ENCODE data around the gene CAPN13.

The CAPN13 gene

GRCh38 chr2:30692829-30693275, 114.4 kb downstream of the CAPN13 start:
- DNase-seq: no peak
- in situ Hi-C loops (cut with HindIII; ENCODE audit: low pct_ligation_motif_present, low pct_unique_long_range_greater_than_20kb, low sequenced_read_pairs): no loop called here

DNA sequence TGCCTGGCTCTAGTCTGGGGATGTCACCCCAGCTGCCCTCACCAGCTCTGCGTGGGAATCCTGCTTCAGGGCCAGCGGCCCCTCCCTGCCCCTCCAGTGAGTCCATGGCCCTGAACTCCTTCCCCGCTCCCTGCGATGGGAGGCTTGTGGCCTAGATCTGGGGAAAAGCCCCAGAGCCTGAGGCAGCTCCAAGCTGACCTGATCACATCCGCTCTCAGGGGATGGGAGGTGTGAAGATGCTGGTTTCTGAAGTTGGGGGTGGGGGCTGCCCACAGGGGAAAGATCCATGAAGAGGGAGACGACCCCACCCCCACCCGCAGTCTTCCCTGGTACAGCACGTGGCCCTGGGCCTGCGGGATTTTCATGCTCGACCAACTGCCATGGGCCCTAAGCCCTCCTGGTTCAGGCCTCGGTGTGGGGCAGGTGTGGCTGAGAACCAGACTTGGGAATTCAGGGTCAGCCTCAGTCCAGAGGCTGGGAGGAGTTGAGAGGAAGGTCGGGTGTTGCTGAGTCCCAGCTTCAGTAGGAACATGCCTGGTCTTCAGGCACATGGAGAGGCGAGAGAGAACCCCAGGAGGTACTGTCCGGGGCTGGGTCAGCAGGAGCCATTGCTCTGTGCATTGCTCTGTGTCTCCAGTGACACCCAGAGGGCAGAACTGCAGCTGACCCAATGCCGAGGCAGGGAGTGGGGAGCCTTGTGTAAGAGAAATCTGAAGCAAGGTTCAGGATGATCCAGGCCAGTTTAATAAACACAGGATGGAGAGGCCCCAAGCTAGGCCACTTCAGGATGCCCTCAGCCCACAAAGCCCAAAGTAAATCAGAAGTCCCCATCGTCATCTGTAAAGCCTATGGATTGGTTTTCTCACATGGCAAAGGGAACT, 115.1 kb downstream of the CAPN13 start:
- in situ Hi-C loops (cut with HindIII; ENCODE audit: low pct_ligation_motif_present, low pct_unique_long_range_greater_than_20kb, low sequenced_read_pairs): no loop called here
- no peak for DNase-seq

GRCh38 chr2:30691091-30691947, 115.9 kb downstream of the CAPN13 start:
- in situ Hi-C loops (cut with HindIII; ENCODE audit: low pct_ligation_motif_present, low pct_unique_long_range_greater_than_20kb, low sequenced_read_pairs): no loop called here
- DNase-seq: no peak

GRCh38 chr2:30690126-30690561, 117.1 kb downstream of the CAPN13 start:
- in situ Hi-C loops (cut with HindIII; ENCODE audit: low pct_ligation_motif_present, low pct_unique_long_range_greater_than_20kb, low sequenced_read_pairs): no loop called here
- DNase-seq: no peak

DNA sequence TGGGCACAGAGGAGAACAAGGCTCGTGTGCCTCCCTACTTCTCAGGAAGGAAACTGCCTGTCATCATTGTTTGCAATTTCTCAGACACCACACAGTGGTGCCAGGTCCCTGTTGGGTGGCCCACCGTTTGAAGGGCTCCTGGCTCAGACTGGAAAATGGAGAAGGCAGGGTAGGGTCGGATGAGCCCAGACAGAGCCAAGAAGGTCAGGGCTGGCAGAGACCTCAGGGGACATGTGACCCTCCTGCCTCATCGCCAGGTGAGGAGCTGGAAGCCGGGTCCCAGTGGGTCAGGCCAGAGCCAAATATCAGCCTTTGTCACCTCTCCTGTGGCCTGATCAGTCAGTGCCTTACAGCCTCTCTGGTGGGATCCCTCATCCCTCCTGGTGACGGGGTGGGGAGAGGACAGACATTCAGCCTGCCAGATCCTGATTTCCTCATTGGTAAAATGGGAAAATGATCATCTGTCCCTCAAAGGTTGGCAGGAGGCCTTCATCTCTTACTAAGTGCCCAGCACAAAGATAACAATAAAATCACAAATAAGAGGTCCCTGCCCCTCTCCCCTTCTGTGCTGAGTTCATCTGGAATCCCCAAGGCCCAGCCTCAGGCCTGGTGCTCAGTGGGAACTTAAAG, 117.6 kb downstream of the CAPN13 start:
- in situ Hi-C loops (cut with HindIII; ENCODE audit: low pct_ligation_motif_present, low pct_unique_long_range_greater_than_20kb, low sequenced_read_pairs): no loop called here
- DNase-seq: no peak

DNA sequence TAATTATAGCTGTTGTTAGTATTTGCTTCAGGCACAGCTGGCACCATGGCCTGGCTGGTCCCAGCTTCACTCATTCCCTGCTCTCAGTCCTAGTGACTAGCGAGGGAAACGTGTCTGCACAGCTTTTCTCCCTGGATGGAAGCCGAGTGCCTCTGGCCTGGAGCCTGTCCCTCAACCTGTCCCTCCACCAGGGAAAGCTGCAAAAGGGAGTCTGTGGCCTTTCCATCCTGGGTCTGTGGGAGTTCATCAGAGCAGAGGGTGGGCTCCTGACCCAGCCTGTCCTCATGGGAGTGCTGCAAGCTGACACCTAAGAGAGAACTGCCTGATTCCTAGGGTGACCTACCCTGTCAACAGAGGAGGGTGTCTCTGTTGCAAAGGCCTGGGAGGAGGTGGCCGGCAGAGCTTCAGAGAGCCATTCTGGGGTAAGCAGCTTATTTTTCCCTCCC, 118.3 kb downstream of the CAPN13 start:
- in situ Hi-C loops (cut with HindIII; ENCODE audit: low pct_ligation_motif_present, low pct_unique_long_range_greater_than_20kb, low sequenced_read_pairs): no loop called here
- DNase-seq: no peak

DNA sequence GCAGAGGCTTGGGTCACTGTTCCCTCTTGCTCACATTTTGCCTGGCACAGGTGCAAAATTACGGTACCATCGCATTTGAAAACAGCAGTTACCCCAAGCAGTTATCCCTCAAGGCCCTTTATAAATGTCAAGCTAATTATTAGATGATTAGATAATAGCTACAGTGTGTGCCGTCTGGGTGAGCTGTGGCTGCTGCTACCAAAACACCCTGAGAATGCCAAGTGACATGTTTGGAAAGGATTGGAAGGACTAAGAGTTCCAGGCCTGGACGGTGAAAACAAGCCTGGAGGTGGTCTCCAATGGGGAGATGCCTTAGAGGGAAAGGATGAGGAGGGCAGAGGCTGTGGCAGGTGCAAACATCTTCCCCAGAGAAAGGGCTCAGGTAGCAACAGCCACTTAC, 120.6 kb downstream of the CAPN13 start:
- DNase-seq: no peak
- in situ Hi-C loops (cut with HindIII; ENCODE audit: low pct_ligation_motif_present, low pct_unique_long_range_greater_than_20kb, low sequenced_read_pairs): no loop called here

GRCh38 chr2:30686000-30686399, 121.2 kb downstream of the CAPN13 start:
- in situ Hi-C loops (cut with HindIII; ENCODE audit: low pct_ligation_motif_present, low pct_unique_long_range_greater_than_20kb, low sequenced_read_pairs): no loop called here
- DNase-seq: peak; percentile 28

DNA sequence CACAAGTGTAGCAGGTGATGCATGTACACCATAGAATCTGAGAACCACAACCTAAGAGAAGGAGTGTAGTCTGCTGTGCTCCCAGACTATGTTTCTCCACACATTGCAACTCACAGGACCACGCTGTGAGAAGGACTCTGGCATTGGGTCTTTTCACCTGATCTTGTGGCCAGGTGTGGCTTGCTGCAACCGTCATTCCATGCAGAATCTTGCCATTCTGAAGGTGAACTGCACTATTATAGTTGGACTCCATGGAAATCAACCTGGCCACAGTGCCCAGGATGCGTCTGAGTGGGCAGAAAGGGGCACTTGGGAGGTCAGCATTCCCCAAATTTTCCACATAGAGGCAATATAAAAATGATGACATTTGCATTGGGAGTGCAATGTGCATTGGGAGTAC, 122.2 kb downstream of the CAPN13 start:
- DNase-seq: no peak
- in situ Hi-C loops (cut with HindIII; ENCODE audit: low pct_ligation_motif_present, low pct_unique_long_range_greater_than_20kb, low sequenced_read_pairs): no loop called here

DNA sequence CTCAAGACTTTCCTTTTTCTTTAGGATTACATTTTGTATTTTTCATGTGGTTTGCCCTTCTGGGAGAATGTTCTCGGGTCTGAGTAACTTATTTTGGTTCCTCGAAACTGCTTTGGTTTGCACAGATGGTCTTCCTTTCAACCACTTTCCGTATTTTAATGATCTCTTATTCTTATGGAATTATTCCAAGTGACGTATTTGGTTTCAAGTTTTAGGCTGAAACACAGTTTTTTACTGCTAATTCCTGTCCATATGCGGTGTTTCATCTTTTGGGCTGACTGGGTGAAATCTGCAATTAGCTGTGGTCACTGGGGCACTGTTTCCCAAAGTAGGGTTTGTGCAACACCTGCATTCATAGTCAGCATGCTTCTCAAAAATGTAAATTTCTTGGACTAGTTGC, 122.7 kb downstream of the CAPN13 start:
- in situ Hi-C loops (cut with HindIII; ENCODE audit: low pct_ligation_motif_present, low pct_unique_long_range_greater_than_20kb, low sequenced_read_pairs): no loop called here
- no peak for DNase-seq

- in situ Hi-C loops (cut with HindIII; ENCODE audit: low pct_ligation_motif_present, low pct_unique_long_range_greater_than_20kb, low sequenced_read_pairs): no loop called here
- no peak for DNase-seq
Observed at GRCh38 chr2:30684026-30684425, 123.2 kb downstream of the CAPN13 start.

DNA sequence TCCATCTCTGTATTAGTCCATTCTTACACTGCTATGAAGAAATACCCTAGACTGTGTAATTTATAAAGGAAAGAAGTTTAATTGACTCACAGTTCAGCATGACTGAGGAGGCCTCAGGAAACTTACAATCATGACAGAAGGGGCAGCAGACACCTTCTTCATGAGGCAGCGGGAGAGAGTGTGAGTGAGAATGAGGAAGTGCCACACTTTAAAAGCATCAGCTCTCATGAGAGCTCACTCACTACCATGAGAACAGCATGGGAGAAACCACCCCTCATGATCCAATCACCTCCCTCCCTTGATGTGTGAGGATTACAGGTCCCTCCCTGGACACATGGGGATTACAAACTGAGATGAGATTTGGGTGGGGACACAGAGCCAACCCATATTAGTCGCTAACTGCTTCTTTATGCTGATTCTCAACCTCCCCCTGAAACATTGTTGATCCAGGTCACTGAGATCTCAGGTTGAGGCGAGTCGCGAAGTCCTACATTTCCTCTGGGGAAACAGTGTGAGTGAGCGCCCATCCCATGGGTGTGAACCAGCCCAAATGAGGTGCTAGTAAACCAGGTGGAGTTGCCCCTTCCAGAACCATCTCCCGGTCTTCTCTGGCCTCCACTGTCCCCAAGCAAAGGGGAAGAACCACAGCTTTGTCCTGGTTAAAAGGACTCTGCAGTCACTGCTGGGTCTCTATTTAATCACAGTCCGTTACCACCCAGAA, 123.8 kb downstream of the CAPN13 start:
- in situ Hi-C loops (cut with HindIII; ENCODE audit: low pct_ligation_motif_present, low pct_unique_long_range_greater_than_20kb, low sequenced_read_pairs): no loop called here
- DNase-seq: no peak

DNA sequence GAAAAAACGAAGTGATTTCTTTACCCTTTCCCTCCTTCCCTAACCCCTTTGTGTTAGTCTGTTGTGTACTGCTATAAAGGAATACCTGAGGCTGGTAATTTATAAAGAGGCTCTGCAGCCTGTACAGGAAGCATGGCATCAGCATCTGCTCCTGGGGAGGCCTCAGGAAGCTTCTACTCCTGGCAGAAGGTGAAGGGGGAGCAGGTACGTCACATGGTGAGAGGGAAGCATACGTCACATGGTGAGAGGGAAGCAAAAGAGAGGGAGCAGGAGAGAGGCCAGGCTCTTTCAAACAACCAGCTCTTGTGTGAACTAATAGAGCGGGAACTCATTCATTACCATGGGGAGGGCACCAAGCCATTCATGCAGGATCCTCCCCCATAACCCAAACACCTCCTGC, 126.2 kb downstream of the CAPN13 start:
- in situ Hi-C loops (cut with HindIII; ENCODE audit: low pct_ligation_motif_present, low pct_unique_long_range_greater_than_20kb, low sequenced_read_pairs): no loop called here
- DNase-seq: no peak

DNA sequence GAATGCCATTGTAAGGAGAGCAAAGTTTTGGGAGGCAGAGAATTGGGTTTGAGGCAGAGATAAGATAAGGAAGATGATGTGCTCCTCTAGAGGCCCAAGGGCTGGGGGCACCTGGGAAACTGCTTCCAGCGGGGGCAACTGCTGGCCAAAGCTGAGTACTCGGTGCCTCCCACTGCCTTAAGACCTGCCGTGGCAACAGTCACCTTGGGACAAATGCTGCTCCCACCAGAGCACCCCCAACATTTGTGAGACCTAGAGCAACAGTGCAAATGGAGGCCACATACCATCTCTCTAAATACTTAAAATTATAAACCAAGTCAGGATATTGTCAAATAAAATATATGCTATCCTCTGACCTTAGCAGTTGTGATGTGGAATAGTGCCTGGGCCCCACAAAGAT, 127.1 kb downstream of the CAPN13 start:
- in situ Hi-C loops (cut with HindIII; ENCODE audit: low pct_ligation_motif_present, low pct_unique_long_range_greater_than_20kb, low sequenced_read_pairs): no loop called here
- no peak for DNase-seq

DNA sequence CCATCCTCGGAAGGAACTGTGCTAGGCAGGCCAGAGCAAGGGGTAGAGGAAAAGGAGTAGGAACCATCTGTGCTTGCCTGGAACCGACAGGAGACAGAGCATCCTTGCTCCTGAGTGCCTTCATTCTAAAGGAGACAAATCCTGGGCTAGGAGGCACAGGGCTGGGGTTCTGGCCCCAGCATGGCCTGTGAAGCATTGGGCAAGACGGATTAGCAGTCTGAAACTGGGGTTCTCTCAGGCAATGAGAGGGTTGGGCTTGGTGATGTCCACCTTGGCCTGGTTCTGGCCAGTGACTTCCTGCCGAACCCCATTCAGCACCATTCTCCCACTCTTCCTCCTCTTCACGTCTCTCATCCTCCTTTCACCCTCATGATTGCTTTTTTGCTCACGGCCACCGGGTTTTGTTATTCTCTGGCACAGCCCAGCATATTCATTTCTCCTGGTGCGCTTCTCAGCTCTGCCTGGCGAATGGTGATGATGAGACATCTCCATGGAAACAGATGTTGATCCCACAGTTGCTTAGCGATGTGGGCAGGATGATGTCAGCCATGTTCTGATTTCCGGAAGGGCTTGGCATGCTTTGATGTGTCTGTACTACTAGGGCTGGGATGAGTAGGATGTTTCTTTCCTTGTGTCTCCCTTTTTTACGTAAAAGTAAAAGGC, 127.7 kb downstream of the CAPN13 start:
- in situ Hi-C loops (cut with HindIII; ENCODE audit: low pct_ligation_motif_present, low pct_unique_long_range_greater_than_20kb, low sequenced_read_pairs): no loop called here
- no peak for DNase-seq

GRCh38 chr2:30678410-30679137, 128.7 kb downstream of the CAPN13 start:
- DNase-seq: no peak
- in situ Hi-C loops (cut with HindIII; ENCODE audit: low pct_ligation_motif_present, low pct_unique_long_range_greater_than_20kb, low sequenced_read_pairs): no loop called here

DNA sequence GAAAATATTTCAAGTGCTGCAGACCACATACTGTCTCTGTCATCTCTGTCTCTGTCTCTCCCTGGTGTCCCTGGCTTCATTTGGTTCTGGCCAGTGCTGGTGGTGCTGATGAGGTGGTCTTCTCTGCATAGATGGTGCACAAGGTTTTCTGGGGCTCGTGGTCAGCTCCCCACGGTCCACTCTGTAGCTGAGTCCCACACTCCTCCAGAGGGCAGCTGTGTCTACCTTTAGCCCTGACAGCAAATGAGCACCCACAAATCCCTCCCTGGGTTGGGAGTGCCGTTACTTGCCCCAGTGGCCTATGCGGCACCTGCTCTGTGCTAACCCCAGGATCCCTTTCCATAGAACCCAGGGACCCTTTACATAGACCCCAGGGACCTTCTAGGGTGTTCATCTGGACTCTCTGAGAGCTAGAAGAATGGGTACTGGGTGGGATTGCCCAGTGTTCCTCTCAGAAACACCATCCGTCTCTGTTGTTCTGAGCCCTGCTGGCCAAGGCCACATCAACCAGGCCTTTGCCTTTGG, 129.3 kb downstream of the CAPN13 start:
- in situ Hi-C loops (cut with HindIII; ENCODE audit: low pct_ligation_motif_present, low pct_unique_long_range_greater_than_20kb, low sequenced_read_pairs): no loop called here

More for the DNA sequence above, 129.3 kb downstream of the CAPN13 start:
- DNase-seq: no peak
